Breast epithelium (tissue), 3 donors: ENCODE measurements around the gene SLC44A4.

Source experiments
- CTCF ChIP-seq, 3 donors: fragments of 450-650 bp; IDR thresholded peaks; one replicate each; pipeline ENCODE4 v1.5.1; 2016 to 2017; ENCODE audit warnings: antibody characterized with exemption in 3 of 3, mild to moderate bottlenecking in 3 of 3, moderate library complexity in 3 of 3
- POLR2A ChIP-seq: fragments of 450-650 bp; IDR thresholded peaks from one replicate; pipeline ENCODE4 v1.6.1; 2016; ENCODE audit warnings: antibody characterized with exemption, mild to moderate bottlenecking, moderate library complexity

- TF ChIP-seq CTCF (IDR thresholded peaks at IDR 0.05), result peak in 1 of 3 donors; percentile 12
- peak; percentile 4 for TF ChIP-seq POLR2A
Measured at GRCh38 chr6:31826793-31827285, 52.0 kb downstream of the SLC44A4 start.
